Measurements from ENCODE around the gene BMPR1B. TPM values are rescaled to one million over a fixed set of nuclear protein-coding genes. Genes with fewer than 3 reads are reported as not detected.

The BMPR1B gene
- total RNA-seq, 1 donor from 2014 or later = 6.5 TPM

DNA sequence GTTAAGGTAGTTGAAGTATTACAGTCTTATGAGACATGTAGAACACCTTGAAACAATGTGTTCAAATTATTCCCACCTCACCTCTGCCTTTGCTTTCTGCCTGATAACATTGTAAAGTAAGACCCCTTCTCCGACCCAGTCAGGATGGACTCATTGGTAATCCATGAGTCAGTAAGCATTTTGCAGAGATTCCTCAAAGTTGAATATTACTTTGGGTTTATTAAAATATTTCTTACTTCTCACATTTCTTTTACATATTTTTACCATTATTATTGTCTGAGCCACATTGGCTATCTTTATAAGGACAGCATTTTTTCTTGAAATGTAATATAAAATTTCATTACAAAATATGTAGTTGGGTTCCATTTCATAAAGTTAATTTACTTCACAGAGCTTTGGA, 201.6 kb downstream of the BMPR1B start:
- DNase-seq (ENCODE audit: low read depth) = no peak

GRCh38 chr4:94960708-94961107, 203.0 kb downstream of the BMPR1B start:
- no peak for DNase-seq (ENCODE audit: low read depth)

DNA sequence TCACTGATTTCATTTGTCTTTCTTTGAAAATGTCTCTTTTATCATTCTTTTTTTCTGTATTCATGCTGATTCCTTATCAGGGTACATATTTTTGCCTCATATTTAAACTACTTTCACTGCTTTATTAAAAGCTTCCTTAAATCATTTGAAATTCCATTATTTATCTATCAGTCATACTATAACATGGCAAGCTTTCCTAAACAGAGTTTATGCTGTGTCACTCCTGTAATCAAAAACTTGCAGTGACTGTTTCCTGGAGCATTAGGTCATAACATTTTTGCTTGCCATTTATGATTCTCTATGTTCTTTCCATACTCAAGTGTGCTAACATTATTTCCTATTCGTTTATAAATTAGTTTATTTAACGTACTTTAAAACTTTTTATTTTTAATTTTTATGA, 203.7 kb downstream of the BMPR1B start:
- no peak for DNase-seq (ENCODE audit: low read depth)

DNA sequence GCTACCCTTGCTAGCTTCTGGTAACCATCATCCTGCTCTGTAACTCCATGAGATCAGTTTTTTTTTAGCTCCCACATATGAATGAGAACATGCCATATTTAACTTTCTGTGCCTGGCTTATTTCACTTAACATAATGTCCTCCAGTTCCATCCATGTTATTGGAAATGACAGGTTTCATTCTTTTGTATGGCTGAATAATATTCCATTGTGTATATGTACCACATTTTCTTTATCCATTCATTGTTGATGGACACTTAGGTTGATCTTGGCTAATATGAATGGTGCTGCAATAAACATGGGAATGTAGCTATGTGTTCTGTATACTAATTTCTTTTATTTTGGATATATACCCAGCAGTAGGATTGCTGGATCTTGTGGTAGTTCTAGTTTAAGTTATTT, 204.7 kb downstream of the BMPR1B start:
- no peak for DNase-seq (ENCODE audit: low read depth)

DNA sequence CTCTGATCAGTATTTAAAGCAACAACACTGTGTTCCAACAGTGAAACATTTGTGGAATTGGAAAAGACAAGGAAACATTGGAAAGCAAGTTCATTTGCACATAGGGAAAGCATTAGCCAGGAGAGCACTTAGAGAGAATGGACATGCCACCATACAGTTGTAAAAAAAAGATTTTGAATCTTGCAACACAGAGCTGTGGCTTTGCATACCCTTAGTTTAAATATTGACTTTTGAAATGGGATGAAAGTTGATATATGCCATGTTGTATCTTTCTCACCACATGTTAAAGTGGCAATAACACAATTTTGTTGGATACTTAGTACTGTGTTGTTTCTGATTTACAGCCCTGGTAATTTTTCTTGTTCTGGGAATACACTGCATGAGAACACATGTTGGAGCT, 208.1 kb downstream of the BMPR1B start:
- no peak for DNase-seq (ENCODE audit: low read depth)

GRCh38 chr4:94968493-94968892, 210.7 kb downstream of the BMPR1B start:
- DNase-seq (ENCODE audit: low read depth) = peak; percentile 55

GRCh38 chr4:94970650-94971049, 212.9 kb downstream of the BMPR1B start:
- DNase-seq (ENCODE audit: low read depth) = no peak

GRCh38 chr4:94974773-94975172, 217.0 kb downstream of the BMPR1B start:
- DNase-seq (ENCODE audit: low read depth) = peak; percentile 95

DNA sequence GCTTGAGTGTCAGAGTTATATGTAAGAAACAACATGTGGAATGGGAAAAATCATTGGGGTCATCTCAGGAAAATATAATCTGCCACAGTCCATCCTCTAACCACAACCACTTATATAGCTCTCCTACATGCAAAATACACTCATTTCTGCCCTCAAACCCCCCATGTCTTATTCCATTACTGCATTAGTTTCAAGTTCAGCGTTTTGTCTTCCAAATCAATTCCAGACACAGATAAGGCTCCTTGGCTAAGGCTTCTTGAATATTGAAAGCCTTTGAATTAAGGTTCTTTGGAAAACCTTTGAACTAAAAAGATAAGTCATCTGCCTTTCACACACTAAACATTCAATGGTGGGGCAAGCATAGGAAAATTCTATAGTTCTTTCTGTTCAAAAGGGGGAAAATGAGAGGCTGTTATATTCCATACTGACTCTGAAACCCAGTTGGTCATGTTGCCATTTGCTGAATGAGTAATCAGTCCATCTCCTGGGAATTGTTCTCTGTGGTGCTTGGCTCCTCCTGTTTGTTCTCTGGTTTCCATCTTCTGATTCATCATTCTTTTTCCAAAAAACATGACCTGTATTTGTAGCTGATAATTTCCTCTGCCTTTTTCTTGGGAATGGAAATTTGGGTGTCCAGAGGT, 218.7 kb downstream of the BMPR1B start:
- peak; percentile 73 for DNase-seq (ENCODE audit: low read depth)

DNA sequence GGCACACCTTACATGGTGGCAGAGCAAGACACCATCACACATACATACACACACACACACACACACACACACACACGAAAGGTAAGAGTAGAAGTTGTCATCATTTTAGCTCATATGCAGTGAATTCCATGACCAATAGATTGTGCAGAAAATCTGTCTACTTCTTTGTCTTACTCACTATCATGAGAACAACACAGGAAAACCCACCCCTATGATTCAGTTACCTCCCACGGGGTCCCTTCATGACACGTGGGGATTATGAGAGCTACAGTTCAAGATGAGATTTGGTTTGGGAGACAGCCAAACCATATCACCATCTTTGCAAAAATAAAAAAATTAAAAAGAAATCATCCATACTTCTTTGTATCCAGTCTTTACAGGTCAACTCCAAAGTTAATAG, 221.1 kb downstream of the BMPR1B start:
- DNase-seq (ENCODE audit: low read depth) = no peak

DNA sequence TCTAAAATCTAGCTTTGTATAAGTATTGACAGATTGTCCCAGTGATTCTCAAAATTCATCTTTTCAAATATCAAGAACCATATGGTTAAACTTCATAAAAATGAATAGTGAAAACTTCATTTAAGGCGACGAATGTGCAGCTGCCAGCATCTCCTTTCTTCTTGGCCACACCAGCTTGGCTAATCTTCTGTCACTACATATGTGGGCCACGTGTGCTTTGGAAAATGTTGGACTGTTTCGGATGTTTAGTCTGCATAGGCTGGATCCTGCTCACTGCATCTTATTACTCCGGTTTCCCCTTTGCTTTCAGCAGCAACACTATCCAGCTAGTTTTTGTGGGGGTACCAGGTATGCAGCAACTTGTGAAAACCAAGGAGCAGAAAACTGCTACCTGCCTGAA, 221.9 kb downstream of the BMPR1B start:
- DNase-seq (ENCODE audit: low read depth) = no peak

DNA sequence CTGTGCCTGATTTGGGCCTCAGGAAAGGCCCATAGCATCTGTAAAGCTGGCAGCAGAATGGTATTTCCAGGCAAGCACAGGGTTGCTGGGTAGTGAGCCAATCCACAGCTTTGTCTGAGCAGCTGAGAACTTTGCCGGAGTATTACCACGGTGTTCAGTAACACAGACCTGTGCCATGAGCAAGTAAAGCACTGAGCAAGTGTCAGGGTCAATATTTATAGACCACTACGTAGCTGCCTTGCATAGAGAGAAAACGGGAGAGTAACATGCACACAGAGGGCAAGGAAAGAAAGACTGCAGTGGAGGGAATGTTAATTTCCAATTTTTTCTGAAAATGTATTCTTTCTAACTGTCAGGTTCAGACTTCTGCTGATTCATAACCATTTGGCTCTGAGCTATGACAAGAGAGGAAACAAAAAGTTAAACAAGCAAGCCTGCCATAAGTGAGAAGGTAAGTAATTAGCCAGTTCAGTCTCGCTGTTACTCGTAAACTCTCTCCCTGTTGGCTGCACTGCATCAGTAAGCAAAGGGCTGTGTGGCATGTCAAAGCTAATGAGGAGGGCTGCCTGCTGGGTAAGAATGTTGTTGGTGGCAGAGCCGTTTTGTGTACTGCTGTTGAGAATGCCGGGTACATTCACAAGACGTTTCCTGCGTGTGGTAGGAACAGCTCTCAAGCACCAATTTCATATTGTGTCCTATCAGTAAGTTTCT, 238.1 kb downstream of the BMPR1B start:
- DNase-seq (ENCODE audit: low read depth) = peak; percentile 88

DNA sequence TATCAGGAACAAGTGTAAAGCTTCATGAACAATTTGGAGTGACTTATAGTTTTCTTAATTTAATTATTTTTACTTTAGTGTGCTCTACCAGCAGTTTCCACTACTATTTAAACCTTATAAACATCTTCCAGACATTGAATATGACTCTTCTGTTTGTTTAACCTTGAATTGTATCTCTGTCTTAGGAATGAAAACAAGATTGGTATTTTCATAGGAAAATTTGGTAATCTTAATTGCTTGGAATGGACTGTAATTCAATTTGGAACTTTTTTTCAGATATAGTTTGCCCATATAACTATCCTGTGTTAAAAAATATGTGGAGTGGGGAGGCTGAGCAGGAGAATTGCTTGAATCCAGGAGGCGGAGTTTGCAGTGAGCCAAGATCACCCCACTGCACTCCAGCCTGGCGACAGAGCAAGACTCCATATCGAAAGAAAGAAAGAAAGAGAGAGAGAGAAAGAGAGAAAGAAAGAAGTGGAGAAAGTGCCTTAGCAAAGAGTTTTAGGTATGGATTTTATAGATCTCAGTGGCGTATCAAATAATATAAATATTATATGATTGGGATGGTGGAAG, 242.4 kb downstream of the BMPR1B start:
- DNase-seq (ENCODE audit: low read depth) = no peak

DNA sequence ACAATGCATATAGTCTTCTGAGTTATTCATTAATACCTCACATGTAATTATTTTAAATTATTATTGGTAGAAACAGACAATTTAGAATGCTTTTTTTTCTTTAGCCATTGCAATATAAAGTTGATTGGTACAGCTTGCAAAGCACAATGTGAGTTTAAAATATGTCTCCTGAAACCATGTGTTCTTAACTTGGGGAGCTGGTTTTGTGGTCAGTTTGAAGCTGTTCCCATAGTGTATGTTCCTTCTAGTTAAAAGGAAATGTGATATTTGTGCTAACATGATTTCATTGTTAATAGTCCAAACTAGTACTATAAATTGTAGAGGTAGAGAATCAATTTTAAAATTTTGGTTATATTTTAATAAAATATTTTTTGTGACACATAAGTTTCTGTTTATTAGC, 247.2 kb downstream of the BMPR1B start:
- DNase-seq (ENCODE audit: low read depth) = no peak

DNA sequence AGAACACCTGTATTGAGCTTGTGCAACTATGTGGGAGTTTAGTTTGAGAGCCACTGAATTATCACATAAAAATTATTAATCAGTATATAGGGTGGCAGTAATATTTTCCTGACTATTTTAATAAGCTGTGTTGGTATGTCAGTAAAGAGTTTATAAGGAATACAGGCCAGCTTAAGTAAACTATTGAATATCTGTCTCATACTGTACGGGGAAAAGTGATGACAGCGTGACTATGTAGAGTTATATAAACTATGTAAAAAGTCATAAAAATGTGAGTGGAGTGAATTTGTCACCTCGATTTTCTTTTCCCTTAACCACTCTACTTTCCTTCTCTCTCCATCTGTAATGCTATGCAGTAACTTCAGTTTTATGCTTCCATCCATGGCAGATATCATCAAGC, 250.2 kb downstream of the BMPR1B start:
- no peak for DNase-seq (ENCODE audit: low read depth)

GRCh38 chr4:95013236-95013635, 255.5 kb downstream of the BMPR1B start:
- peak; percentile 13 for DNase-seq (ENCODE audit: low read depth)

- no peak for DNase-seq (ENCODE audit: low read depth)
Observed at GRCh38 chr4:95014068-95014467, 256.3 kb downstream of the BMPR1B start.

DNA sequence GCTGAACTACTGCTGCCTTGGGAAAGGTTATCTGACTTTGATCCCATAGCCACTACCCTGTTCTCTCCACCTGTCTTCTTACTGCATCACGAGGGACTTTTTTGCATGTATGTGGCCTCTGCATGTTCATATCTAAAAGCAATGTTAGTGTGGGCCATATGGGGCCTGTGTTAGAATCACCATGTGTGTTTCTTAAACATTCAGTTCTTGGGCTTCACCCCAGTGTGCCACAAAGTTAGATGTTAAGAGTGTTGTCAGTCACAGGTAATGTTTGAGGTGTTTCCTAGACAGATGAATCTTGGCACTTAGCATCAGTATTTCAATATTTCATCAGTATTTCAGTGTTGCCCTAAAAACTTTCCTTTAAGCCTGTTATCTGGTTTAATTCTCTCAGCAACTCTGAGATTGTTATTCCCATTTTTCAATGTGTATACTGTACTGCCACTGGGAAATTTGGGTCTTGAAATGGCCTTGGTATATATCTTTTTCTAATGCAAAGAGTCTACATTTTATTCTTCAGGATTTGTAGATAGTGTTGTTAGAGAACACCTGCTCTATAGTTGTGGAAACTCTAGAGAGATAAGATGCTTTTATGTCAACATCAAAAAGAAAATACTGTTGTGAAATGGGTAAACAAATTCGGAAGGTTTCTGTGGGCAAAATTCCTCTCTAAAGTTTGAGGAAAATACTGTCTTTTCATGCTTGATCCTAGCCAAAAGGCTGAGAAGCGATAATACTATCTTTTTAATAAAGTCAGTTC, 259.7 kb downstream of the BMPR1B start:
- no peak for DNase-seq (ENCODE audit: low read depth)

DNA sequence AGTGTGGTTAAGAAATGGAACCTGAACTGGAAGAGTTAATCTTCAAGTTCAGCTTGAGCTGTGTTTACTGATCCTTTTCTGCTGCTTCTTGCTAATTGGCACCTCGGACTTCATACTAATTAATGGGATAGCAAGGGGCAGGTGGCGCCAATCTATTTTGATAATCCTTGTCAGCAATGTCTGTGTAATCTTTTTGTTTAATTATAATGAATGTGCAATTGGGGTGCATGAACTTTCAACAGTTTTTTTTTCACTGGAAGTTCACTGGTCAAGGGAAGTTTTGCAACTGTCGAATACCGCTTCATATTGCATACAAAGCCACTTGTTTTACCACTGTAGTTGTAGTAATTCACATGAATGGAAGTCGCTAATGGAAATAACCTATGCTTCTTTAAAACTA, 261.0 kb downstream of the BMPR1B start:
- DNase-seq (ENCODE audit: low read depth) = peak; percentile 20

DNA sequence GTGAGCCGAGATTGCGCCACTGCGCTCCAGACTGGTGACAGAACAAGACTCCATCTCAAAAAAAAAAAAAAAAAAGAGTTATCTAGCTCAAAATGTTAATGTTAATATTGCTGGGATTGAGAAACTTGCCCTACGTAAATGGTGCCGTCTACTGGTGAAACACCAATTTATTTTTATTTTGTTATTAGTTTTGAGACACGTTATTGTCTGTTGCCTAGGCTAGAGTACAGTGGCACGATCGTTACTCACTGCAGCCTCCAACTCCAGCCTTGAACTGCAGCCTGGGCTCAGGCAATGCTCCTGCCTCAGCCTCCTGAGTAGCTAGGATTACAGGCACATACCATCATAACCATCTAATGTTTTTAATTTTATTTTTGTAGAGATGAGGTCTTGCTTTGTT, 262.8 kb downstream of the BMPR1B start:
- DNase-seq (ENCODE audit: low read depth) = no peak

DNA sequence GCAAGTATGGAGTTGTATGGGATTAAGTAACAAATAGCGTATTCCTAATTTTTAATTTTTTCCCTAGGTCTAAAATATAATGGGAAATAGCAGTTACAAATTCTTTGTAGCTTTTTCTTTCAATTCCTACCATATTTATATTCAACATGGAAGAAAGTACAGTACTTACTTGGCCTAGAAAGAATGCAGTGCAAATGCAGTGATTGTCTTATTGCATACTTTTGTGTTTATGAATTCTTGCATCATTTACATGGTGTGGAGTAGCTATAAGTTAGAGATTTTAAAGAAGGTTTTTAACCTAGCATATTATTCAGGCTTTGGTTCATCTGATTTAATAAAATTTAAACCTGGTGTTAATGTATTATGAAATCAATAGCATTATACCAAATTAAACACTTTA, 263.3 kb downstream of the BMPR1B start:
- no peak for DNase-seq (ENCODE audit: low read depth)

GRCh38 chr4:95023110-95023509, 265.4 kb downstream of the BMPR1B start:
- DNase-seq (ENCODE audit: low read depth) = no peak

Measured in renal cortical epithelial cell (primary cell).